KOPT-K1 (cell line): Measurements from ENCODE around the gene DNAAF2.

ENCODE experiments used
- H3K27ac ChIP-seq: fragments of 200-600 bp; sonication (generic); 2 replicates; pipeline ENCODE4 v1.5.1; 2016; ENCODE audit warnings: antibody characterized with exemption, mild to moderate bottlenecking, low read depth, low read length; ENCODE audit not compliant: poor library complexity, severe bottlenecking
- H3K36me3 ChIP-seq: fragments of 200-600 bp; sonication (generic); 2 replicates; pipeline ENCODE4 v1.5.1; 2017; ENCODE audit warnings: antibody characterized with exemption, mild to moderate bottlenecking, low read length, moderate library complexity; ENCODE audit not compliant: insufficient read depth
- H3K9me3 ChIP-seq: fragments of 200-600 bp; sonication (generic); 2 replicates; pipeline ENCODE4 v1.5.1; 2017; ENCODE audit warnings: antibody characterized with exemption, low read length, mild to moderate bottlenecking; ENCODE audit not compliant: insufficient read depth, poor library complexity, severe bottlenecking

The DNAAF2 gene

DNA sequence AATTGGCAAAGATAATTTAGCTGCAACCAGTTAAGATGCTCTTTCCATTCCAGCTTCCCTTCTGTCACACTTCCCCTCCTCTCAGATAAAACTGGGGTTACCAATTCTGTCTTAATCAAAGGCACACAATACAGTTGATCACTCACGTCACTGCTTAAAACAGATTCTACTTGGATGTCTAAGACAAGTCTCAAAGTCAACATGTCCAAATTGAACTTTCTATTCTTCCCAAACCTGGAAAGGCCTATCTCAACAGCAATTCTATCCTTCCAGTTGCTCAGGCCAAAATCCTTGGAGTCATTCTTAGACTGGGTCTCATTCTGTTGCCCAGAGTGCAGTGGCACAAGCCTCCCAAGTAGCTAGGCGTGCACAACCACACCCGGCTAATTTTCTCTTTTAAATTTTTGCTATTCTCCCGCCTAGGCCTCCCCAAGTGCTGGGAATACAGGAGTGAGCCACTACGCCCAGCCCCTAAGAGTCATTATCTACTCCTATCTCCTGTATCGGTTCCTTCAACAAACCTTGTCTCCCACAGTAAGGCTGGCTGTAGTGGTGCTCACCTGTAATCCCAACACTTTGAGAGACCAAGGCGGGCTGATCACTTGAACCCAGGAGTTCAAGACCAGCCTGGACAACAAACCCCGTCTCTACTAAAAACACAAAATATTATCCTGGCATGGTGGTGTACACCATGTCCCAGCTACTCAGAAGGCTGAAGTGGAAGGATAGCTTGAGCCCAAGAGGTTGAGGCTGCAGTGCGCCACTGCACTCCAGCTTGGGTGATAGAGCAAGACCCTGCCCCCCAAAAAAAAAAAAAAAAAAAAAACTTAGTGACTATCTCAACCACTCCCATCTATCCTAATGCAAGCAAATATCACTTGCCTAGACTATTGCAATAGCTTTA, 53.6 kb downstream of the DNAAF2 start:
- Histone ChIP-seq H3K9me3 (no peaks in the 10 kb centered on the region), H3K36me3 (peaks cover 86% of the 10 kb centered on the region), H3K27ac (no peak overlapping the region)

DNA sequence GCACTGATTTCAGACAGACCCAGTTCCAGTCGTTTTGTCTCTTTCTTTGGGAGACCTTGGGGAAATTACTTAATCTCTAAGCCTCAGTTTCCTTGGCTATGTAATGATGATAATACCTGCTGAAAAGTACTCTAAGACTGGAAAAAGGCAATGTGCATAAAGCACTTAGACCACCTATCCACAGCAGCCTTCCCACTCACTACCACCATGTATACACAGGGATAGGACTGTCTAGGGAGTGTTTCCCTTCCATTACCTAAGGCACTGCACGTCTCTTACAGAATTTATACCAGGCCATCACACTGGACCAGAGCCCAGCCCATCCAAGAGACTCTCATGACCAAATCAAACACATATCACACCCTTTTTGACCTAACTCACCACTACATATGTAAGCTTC, 55.2 kb downstream of the DNAAF2 start:
- Histone ChIP-seq H3K27ac (no peak overlapping the region), H3K9me3 (no peaks in the 10 kb centered on the region), H3K36me3 (peaks cover 94% of the 10 kb centered on the region)

DNA sequence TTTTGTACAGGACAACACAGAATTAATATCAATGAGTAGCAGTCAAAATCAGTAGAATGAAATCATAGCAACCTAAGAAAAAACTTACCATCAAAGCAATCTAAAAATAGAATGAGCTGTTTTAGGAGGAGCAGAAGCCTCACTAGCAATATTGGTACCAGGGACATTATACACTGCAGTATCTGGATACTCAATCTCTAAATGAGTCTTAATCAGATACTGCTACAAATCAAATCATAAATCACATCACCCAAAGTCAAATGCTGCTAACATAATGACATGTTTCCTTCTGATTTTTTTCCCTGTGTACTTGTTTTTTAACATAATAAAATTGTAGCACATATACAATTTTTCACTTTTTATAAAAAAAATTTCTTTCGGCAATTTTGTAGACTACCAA, 56.9 kb downstream of the DNAAF2 start:
- Histone ChIP-seq H3K27ac (no peak overlapping the region), H3K36me3 (peaks cover 94% of the 10 kb centered on the region), H3K9me3 (no peaks in the 10 kb centered on the region)
